ENCODE results near the gene SPACA4. TPM values are rescaled to one million over a fixed set of nuclear protein-coding genes. Genes with fewer than 3 reads are reported as not detected.

The SPACA4 gene
- polyA plus RNA-seq, 3 donors: not detected

GRCh38 chr19:48571378-48572162 lies 35.0 kb upstream of the SPACA4 start:
- H3K27ac Mint-ChIP-seq: peak overlapping the region in 2 of 7 donors; percentile 10 to 28
- Histone ChIP-seq H3K4me1 (ENCODE audit: control insufficient read depth in 1 of 2, insufficient read depth in 2 of 2, low read length in 2 of 2) (no peaks in the 10 kb centered on the region), H3K79me2 (ENCODE audit: insufficient read depth, low read length) (no peaks in the 10 kb centered on the region), H3K36me3 (replicated peaks in 1 of 2; ENCODE audit: control insufficient read depth in 1 of 2, insufficient read depth in 2 of 2, low read length in 2 of 2) (no peaks in the 10 kb centered on the region), H3K9ac (ENCODE audit: insufficient read depth, low read length, poor library complexity, severe bottlenecking) (no peak overlapping the region), H3K27me3 (ENCODE audit: control insufficient read depth in 2 of 2, insufficient read depth in 2 of 2, low read length in 2 of 2) (peaks cover 0 to 5% of the 10 kb centered on the region in 2 donors), H2AFZ (ENCODE audit: insufficient read depth, low read depth, low read length, poor library complexity, severe bottlenecking) (no peak overlapping the region), H3K27ac (ENCODE audit: low read depth in 1 of 2, low read length in 2 of 2) (no peak overlapping the region), H3K9me3 (replicated peaks in 1 of 2; ENCODE audit: control insufficient read depth in 1 of 2, insufficient read depth in 1 of 2, low read length in 2 of 2) (no peaks in the 10 kb centered on the region), H4K20me1 (ENCODE audit: insufficient read depth, low read length) (no peaks in the 10 kb centered on the region), H3K4me3 (replicated peaks in 1 of 3; ENCODE audit: low read depth in 2 of 3, low read length in 3 of 3) (no peak overlapping the region), H3K4me2 (replicated peaks; ENCODE audit: extremely low read depth, low read length, poor library complexity, severe bottlenecking) (no peak overlapping the region)
- no peaks in the 10 kb centered on the region for H3K36me3 Mint-ChIP-seq
- H3K9me3 Mint-ChIP-seq: peaks cover 0 to 3% (median 0%) of the 10 kb centered on the region in 7 donors
- H3K4me3 Mint-ChIP-seq: no peak overlapping the region
- 85% methylated on average over 4 of the region's 5 CpGs for WGBS (ENCODE audit: insufficient coverage)
- TF ChIP-seq CTCF (IDR thresholded peaks at IDR 0.05): no peak
- H3K27me3 Mint-ChIP-seq (ENCODE audit: low read depth in 3 of 3): peaks cover 14 to 29% (median 28%) of the 10 kb centered on the region in 3 donors
- intact Hi-C loops (cut with micrococcal nuclease): no loop called here
- DNase-seq: no peak
- no peaks in the 10 kb centered on the region for H3K4me1 Mint-ChIP-seq

GRCh38 chr19:48573163-48573505 lies 33.4 kb upstream of the SPACA4 start:
- H3K4me3 Mint-ChIP-seq: no peak overlapping the region
- intact Hi-C loops (cut with micrococcal nuclease): no loop called here
- no peaks in the 10 kb centered on the region for H3K36me3 Mint-ChIP-seq
- DNase-seq: no peak
- H3K27me3 Mint-ChIP-seq (ENCODE audit: low read depth in 3 of 3): peaks cover 10 to 25% (median 21%) of the 10 kb centered on the region in 3 donors
- no peak for TF ChIP-seq CTCF (IDR thresholded peaks at IDR 0.05)
- WGBS (ENCODE audit: insufficient coverage): 96% methylated on average over 12 of the region's 12 CpGs
- H3K79me2 ChIP-seq (ENCODE audit: insufficient read depth, low read length): no peaks in the 10 kb centered on the region
- H2AFZ ChIP-seq (ENCODE audit: insufficient read depth, low read depth, low read length, poor library complexity, severe bottlenecking): peak overlapping the region; percentile 13
- H3K27ac ChIP-seq (ENCODE audit: low read depth in 1 of 2, low read length in 2 of 2): no peak overlapping the region
- H3K4me2 ChIP-seq (replicated peaks; ENCODE audit: extremely low read depth, low read length, poor library complexity, severe bottlenecking): no peak overlapping the region
- no peak overlapping the region for H3K9ac ChIP-seq (ENCODE audit: insufficient read depth, low read length, poor library complexity, severe bottlenecking)
- no peak overlapping the region for H3K27ac Mint-ChIP-seq
- H3K9me3 ChIP-seq (replicated peaks in 1 of 2; ENCODE audit: control insufficient read depth in 1 of 2, insufficient read depth in 1 of 2, low read length in 2 of 2): no peaks in the 10 kb centered on the region
- no peaks in the 10 kb centered on the region for H3K36me3 ChIP-seq (replicated peaks in 1 of 2; ENCODE audit: control insufficient read depth in 1 of 2, insufficient read depth in 2 of 2, low read length in 2 of 2)
- H3K4me1 Mint-ChIP-seq: no peaks in the 10 kb centered on the region
- peaks cover 0 to 5% of the 10 kb centered on the region in 2 donors for H3K27me3 ChIP-seq (ENCODE audit: control insufficient read depth in 2 of 2, insufficient read depth in 2 of 2, low read length in 2 of 2)
- no peaks in the 10 kb centered on the region for H4K20me1 ChIP-seq (ENCODE audit: insufficient read depth, low read length)
- no peaks in the 10 kb centered on the region for H3K4me1 ChIP-seq (ENCODE audit: control insufficient read depth in 1 of 2, insufficient read depth in 2 of 2, low read length in 2 of 2)
- peaks cover 0 to 3% (median 0%) of the 10 kb centered on the region in 7 donors for H3K9me3 Mint-ChIP-seq
- no peak overlapping the region for H3K4me3 ChIP-seq (replicated peaks in 1 of 3; ENCODE audit: low read depth in 2 of 3, low read length in 3 of 3)
